ENCODE data around the gene BABAM2. TPM values are rescaled to one million over a fixed set of nuclear protein-coding genes. Genes with fewer than 3 reads are reported as not detected.

The BABAM2 gene
- total RNA-seq, 1 experiment from 2014 or later: 27.1 TPM

- Histone ChIP-seq H3K79me2 (ENCODE audit: insufficient read depth, low read length) (no peaks in the 10 kb centered on the region), H2AK5ac (ENCODE audit: insufficient read length, low read length) (no peak overlapping the region), H3K9me3 (ENCODE audit: control insufficient read depth, low read depth, low read length) (no peaks in the 10 kb centered on the region), H3K79me1 (ENCODE audit: insufficient read depth, low read depth, low read length, poor library complexity, severe bottlenecking) (no peaks in the 10 kb centered on the region), H2BK15ac (ENCODE audit: low read depth, low read length) (no peak overlapping the region), H4K5ac (ENCODE audit: insufficient read length, low read depth, low read length) (no peak overlapping the region), H4K8ac (replicated peaks; ENCODE audit: insufficient read length, low read depth, low read length) (no peak overlapping the region), H3K27ac (ENCODE audit: insufficient read length, low read depth, low read length) (no peak overlapping the region), H4K91ac (ENCODE audit: insufficient read length, low read depth, low read length) (no peak overlapping the region), H3K27me3 (ENCODE audit: insufficient read depth, low read length) (no peaks in the 10 kb centered on the region), H2BK5ac (ENCODE audit: insufficient read length, low read length) (no peak overlapping the region), H3K4ac (ENCODE audit: low read depth, low read length) (no peak overlapping the region), H4K20me1 (ENCODE audit: control insufficient read depth, insufficient read depth, insufficient read length) (no peaks in the 10 kb centered on the region), H2BK20ac (ENCODE audit: low read depth, low read length, poor library complexity, severe bottlenecking) (no peak overlapping the region), H3K14ac (ENCODE audit: insufficient read depth, low read length) (no peak overlapping the region; the same call in 1 of the 2 replicates), H3K23me2 (ENCODE audit: insufficient read length, low read depth, low read length, poor library complexity, severe bottlenecking) (no peaks in the 10 kb centered on the region), H2AFZ (ENCODE audit: low read length) (no peak overlapping the region), H2BK12ac (ENCODE audit: insufficient read length, low read depth, low read length) (no peak overlapping the region), H3K9ac (ENCODE audit: extremely low read depth, insufficient read length, low read length) (no peak overlapping the region), H3K4me1 (ENCODE audit: insufficient read depth, low read length) (peaks cover 2% of the 10 kb centered on the region; the same call in 1 of the 2 replicates), H3K18ac (ENCODE audit: insufficient read length, low read depth, low read length) (no peak overlapping the region), H3K56ac (ENCODE audit: insufficient read length, low read depth, low read length) (no peak overlapping the region), H3K4me2 (ENCODE audit: insufficient read depth, insufficient read length, low read length) (no peak overlapping the region), H3T11ph (ENCODE audit: low read length) (no peak overlapping the region), H2BK120ac (ENCODE audit: low read depth, low read length, poor library complexity, severe bottlenecking) (no peak overlapping the region), H3K23ac (ENCODE audit: insufficient read length, low read depth, low read length) (no peak overlapping the region)
- H3K36me3 Mint-ChIP-seq (ENCODE audit: insufficient read depth in 1 of 3, low read depth in 3 of 3): no peaks in the 10 kb centered on the region
- H3K9me3 Mint-ChIP-seq: no peaks in the 10 kb centered on the region
- H3K4me1 Mint-ChIP-seq: peaks cover 6% of the 10 kb centered on the region in 2 experiments
- no peaks in the 10 kb centered on the region for H3K27me3 Mint-ChIP-seq (ENCODE audit: low read depth)
- no peak overlapping the region for H3K4me3 Mint-ChIP-seq
- no CpG with 5 or more reads among the region's 4 CpGs for WGBS (ENCODE audit: extremely low coverage, insufficient read length, low lambda C conversion rate)
- peak overlapping the region in 2 of 3 experiments; percentile 34 to 46; a peak in 2 of 7 replicates for H3K27ac Mint-ChIP-seq
- DNase-seq: no peak
- no peak for TF ChIP-seq CTCF (conservative IDR thresholded peaks at IDR 0.05)
Observed at GRCh38 chr2:27925766-27926472, 35.4 kb downstream of the BABAM2 start.

Data from H9 (cell line).